SU-DHL-6 (cell line): ENCODE data around the gene OPRM1.

ENCODE experiments used
- H2AFZ ChIP-seq: fragments of 200-600 bp; sonication (generic); 2 replicates; pipeline ENCODE4 v1.6.1; 2014; ENCODE audit warnings: low read depth, mild to moderate bottlenecking, moderate library complexity, mixed read lengths, antibody characterized with exemption, low read length; ENCODE audit not compliant: severe bottlenecking
- H3F3A ChIP-seq: fragments of 200-600 bp; shearing (Covaris generic); 2 replicates; pipeline ENCODE4 v1.6.0; 2016; ENCODE audit warnings: antibody characterized with exemption, mild to moderate bottlenecking; ENCODE audit not compliant: insufficient read depth
- H3K27ac ChIP-seq: fragments of 200-600 bp; sonication (generic); 2 replicates; pipeline ENCODE4 v1.5.1; 2016; ENCODE audit warnings: low read depth, mild to moderate bottlenecking, low read length, moderate library complexity, mixed read lengths
- H3K27me3 ChIP-seq: fragments of 200-600 bp; sonication (generic), shearing (Covaris generic); 2 replicates; pipeline ENCODE4 v1.6.0; 2014; ENCODE audit warnings: mild to moderate bottlenecking, low read length
- H3K36me3 ChIP-seq: fragments of 200-600 bp; sonication (generic); 2 replicates; pipeline ENCODE4 v1.6.1; 2014; ENCODE audit warnings: mild to moderate bottlenecking, low read length, mixed read lengths
- H3K4me2 ChIP-seq: fragments of 300-600, 200-600 bp; shearing (Covaris generic), sonication (generic); 2 replicates; pipeline ENCODE4 v1.6.0; 2014; ENCODE audit warnings: low read length, low read depth, mild to moderate bottlenecking; ENCODE audit not compliant: poor library complexity, severe bottlenecking
- H3K4me3 ChIP-seq: fragments of 200-600 bp; sonication (generic); 2 replicates; pipeline ENCODE4 v1.5.1; 2014; ENCODE audit warnings: antibody characterized with exemption, low read length, mild to moderate bottlenecking, mixed read lengths; ENCODE audit not compliant: insufficient read depth, poor library complexity, severe bottlenecking
- H3K79me2 ChIP-seq: fragments of 200-600 bp; sonication (generic); 2 replicates; pipeline ENCODE4 v1.6.1; 2014; ENCODE audit warnings: mild to moderate bottlenecking, low read length, moderate library complexity; ENCODE audit not compliant: insufficient read depth
- H3K9ac ChIP-seq: fragments of 200-600 bp; sonication (generic); 2 replicates; pipeline ENCODE4 v1.7.0; 2014; ENCODE audit warnings: mild to moderate bottlenecking, low read length
- H3K9me2 ChIP-seq: fragments of 200-600 bp; sonication (generic); replicated peaks from 2 replicates; pipeline ENCODE4 v1.6.1; 2014; ENCODE audit warnings: low read length; ENCODE audit not compliant: insufficient read depth
- H3K9me3 ChIP-seq: fragments of 200-600 bp; sonication (generic); 2 replicates; pipeline ENCODE4 v1.6.1; 2014; ENCODE audit warnings: low read length, mixed read lengths; ENCODE audit not compliant: insufficient read depth
- H4K20me1 ChIP-seq: fragments of 200-600 bp; sonication (generic); 2 replicates; pipeline ENCODE4 v1.6.1; 2014; ENCODE audit warnings: low read depth, mild to moderate bottlenecking, antibody characterized with exemption, low read length, moderate library complexity, mixed read lengths
- EZH2phosphoT487 ChIP-seq: fragments of 200-600 bp; sonication (generic), shearing (Covaris generic); conservative IDR thresholded peaks from 2 replicates; pipeline ENCODE4 v1.6.1; 2018; ENCODE audit warnings: mild to moderate bottlenecking, antibody characterized with exemption, low read length, moderate library complexity, mixed read lengths
- TF ChIP-seq, protein P1 (sequence below): fragments of 200-600 bp; sonication (generic); IDR thresholded peaks from one replicate; pipeline ENCODE4 v1.5.1; 2017; ENCODE audit warnings: antibody characterized with exemption, mild to moderate bottlenecking, low read length, moderate library complexity; ENCODE audit not compliant: insufficient read depth, poor library complexity, severe bottlenecking

Gene OPRM1

DNA sequence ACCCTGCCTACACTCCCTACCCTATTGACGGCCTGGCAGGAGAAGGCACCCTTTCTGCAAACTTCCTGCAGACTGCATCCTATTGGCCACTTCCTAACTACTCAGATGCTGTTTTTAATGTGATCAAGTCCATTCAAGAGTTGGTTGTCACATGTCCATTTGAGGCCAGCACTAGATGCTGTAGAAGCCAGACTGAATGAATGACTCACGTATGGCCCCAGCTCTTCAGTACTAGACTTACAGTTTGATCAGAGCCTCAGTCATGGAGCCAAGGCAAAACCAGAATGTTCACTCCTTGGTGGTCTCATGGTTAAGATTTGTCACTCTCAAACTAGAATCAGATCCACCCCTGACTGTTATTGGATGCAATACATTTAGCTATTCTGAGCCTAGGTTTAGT, 101.7 kb downstream of the OPRM1 start:
- TF ChIP-seq EZH2phosphoT487: no peak
- TF ChIP-seq, protein P1, sequence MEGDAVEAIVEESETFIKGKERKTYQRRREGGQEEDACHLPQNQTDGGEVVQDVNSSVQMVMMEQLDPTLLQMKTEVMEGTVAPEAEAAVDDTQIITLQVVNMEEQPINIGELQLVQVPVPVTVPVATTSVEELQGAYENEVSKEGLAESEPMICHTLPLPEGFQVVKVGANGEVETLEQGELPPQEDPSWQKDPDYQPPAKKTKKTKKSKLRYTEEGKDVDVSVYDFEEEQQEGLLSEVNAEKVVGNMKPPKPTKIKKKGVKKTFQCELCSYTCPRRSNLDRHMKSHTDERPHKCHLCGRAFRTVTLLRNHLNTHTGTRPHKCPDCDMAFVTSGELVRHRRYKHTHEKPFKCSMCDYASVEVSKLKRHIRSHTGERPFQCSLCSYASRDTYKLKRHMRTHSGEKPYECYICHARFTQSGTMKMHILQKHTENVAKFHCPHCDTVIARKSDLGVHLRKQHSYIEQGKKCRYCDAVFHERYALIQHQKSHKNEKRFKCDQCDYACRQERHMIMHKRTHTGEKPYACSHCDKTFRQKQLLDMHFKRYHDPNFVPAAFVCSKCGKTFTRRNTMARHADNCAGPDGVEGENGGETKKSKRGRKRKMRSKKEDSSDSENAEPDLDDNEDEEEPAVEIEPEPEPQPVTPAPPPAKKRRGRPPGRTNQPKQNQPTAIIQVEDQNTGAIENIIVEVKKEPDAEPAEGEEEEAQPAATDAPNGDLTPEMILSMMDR: no peak
- Histone ChIP-seq H3K9me2 (no peaks in the 10 kb centered on the region), H3K4me2 (no peak overlapping the region), H3K9ac (no peak overlapping the region), H3K79me2 (no peaks in the 10 kb centered on the region), H3K27ac (no peak overlapping the region), H2AFZ (no peak overlapping the region), H3K4me3 (no peak overlapping the region), H3K9me3 (no peaks in the 10 kb centered on the region), H3F3A (no peaks in the 10 kb centered on the region), H3K27me3 (no peaks in the 10 kb centered on the region), H4K20me1 (no peaks in the 10 kb centered on the region), H3K36me3 (no peaks in the 10 kb centered on the region)

DNA sequence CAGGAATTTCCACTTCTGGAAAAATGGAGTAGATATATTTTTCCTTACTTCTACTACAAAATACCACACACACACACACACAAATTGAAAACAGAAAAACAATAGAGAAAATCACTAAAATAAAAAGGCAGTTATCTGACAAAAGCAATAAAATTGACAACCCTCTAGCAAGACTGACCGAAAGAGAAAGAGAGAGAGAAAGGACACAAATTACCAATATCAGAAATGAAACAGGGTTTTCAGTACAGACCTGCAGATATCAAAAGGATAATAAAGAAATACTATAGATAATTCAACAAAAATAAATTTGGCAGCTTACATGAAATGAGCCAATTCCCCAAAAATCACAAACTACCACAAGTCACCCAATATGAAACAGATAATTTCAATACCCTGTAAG, 104.7 kb downstream of the OPRM1 start:
- TF ChIP-seq, protein P1: no peak
- no peak for TF ChIP-seq EZH2phosphoT487
- H3K4me3 ChIP-seq: no peak overlapping the region
- H3K4me2 ChIP-seq: no peak overlapping the region
- H3K27ac ChIP-seq: no peak overlapping the region
- H2AFZ ChIP-seq: no peak overlapping the region
- no peaks in the 10 kb centered on the region for H4K20me1 ChIP-seq
- H3K79me2 ChIP-seq: no peaks in the 10 kb centered on the region
- no peaks in the 10 kb centered on the region for H3K36me3 ChIP-seq
- H3K9me2 ChIP-seq: no peaks in the 10 kb centered on the region
- H3K9ac ChIP-seq: no peak overlapping the region
- no peaks in the 10 kb centered on the region for H3K27me3 ChIP-seq
- no peaks in the 10 kb centered on the region for H3K9me3 ChIP-seq
- H3F3A ChIP-seq: no peaks in the 10 kb centered on the region

DNA sequence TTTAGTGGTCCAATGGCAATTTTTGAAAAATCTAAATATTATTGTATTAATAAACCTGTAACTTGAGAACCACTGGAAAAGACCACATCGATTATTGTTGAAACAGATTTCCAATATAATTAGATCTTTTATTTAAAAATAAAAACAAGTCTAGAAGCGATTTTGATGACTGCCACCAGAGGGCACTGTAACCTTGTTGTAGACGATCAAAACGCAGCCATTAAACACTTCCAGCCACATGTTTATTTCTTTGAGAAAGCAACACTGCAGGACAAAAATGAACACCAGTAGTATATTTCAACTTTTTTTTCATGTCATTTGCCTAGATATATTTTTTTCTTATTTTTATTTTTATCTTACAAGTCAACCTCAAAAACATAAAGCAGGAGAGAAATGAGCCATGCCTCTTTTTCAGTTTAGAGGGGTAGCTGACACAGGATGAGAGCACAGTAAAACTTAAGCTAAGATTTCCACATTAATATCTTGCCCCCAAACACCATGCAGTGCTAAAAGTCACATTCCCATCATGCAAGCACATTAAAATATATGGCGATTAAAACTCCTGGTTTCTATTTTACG, 115.4 kb downstream of the OPRM1 start:
- H4K20me1 ChIP-seq: no peaks in the 10 kb centered on the region
- H3K4me3 ChIP-seq: no peak overlapping the region
- no peak overlapping the region for H3K27ac ChIP-seq
- no peak overlapping the region for H3K9ac ChIP-seq
- no peaks in the 10 kb centered on the region for H3K27me3 ChIP-seq
- no peaks in the 10 kb centered on the region for H3K79me2 ChIP-seq
- no peak overlapping the region for H3K4me2 ChIP-seq
- H2AFZ ChIP-seq: no peak overlapping the region
- no peaks in the 10 kb centered on the region for H3K9me2 ChIP-seq
- no peaks in the 10 kb centered on the region for H3F3A ChIP-seq
- H3K9me3 ChIP-seq: no peaks in the 10 kb centered on the region
- no peak for TF ChIP-seq EZH2phosphoT487
- TF ChIP-seq, protein P1: peak; percentile 61
- H3K36me3 ChIP-seq: no peaks in the 10 kb centered on the region
